ENCODE data around the gene ELOVL3.

- TF ChIP-seq JUND (IDR thresholded peaks at IDR 0.05; ENCODE audit: borderline replicate concordance, low read depth, low read length) (no peak), JUND (tag; IDR thresholded peaks at IDR 0.05; ENCODE audit: borderline replicate concordance, low read depth, low read length) (no peak), GABPA (tag; conservative IDR thresholded peaks at IDR 0.05; ENCODE audit: low read depth) (no peak), PTTG1 (tag; IDR thresholded peaks at IDR 0.05; ENCODE audit: low read depth) (no peak), ELK3 (CRISPR knock-in tag; IDR thresholded peaks at IDR 0.05) (no peak), TBL1XR1 (IDR thresholded peaks at IDR 0.05; ENCODE audit: low read length in 2 of 2) (no peak), POLR2AphosphoS5 (IDR thresholded peaks at IDR 0.05; ENCODE audit: control insufficient read depth, insufficient read depth, low read depth, low read length) (no peak), ZNF318 (IDR thresholded peaks at IDR 0.05; ENCODE audit: borderline replicate concordance in 1 of 2, low read depth in 1 of 2) (no peak), JUNB (CRISPR knock-in tag; conservative IDR thresholded peaks at IDR 0.05) (no peak), CBFA2T2 (conservative IDR thresholded peaks at IDR 0.05) (no peak), E4F1 (CRISPR knock-in tag; IDR thresholded peaks at IDR 0.05; ENCODE audit: borderline replicate concordance) (no peak), SNAPC5 (CRISPR knock-in tag; IDR thresholded peaks at IDR 0.05) (no peak), RBM15 (IDR thresholded peaks at IDR 0.05; ENCODE audit: insufficient read depth, low read length) (no peak), HDAC6 (IDR thresholded peaks at IDR 0.05; ENCODE audit: low read depth, low read length) (no peak), LEF1 (IDR thresholded peaks at IDR 0.05) (no peak)
Measured at GRCh38 chr10:102266670-102267069, 40.6 kb downstream of the ELOVL3 start.

Measured in K562 (cell line).